Common myeloid progenitor, CD34-positive (primary cell): Measurements from ENCODE around the gene PDZD7.
A peak's percentile ranks its signal among the peaks of the same experiment; 100 is the strongest.

ENCODE experiments used
- CTCF ChIA-PET: fragments of 350-600 bp; sonication (Branson Sonifier 250); formaldehyde crosslinking; loops from one replicate; lab custom pipeline; 2021; ENCODE audit warnings: antibody characterized with exemption; lab: Charles Lee
- POLR2A ChIA-PET: fragments of 350-600 bp; sonication (Branson Sonifier 250); formaldehyde crosslinking; loops from one replicate; lab custom pipeline; 2021; ENCODE audit warnings: antibody characterized with exemption; lab: Charles Lee
- DNase-seq, 3 donors: peaks; one replicate each; pipeline versions ENCODE4 v3.0.0 to v3.0.0-alpha.2; 2013
- H3K27ac ChIP-seq, 2 experiments: 1 replicate in 1 of 2; 2 replicates in 1 of 2; pipeline ENCODE4 v1.7.0; 2013; ENCODE audit warnings: inconsistent platforms in 2 of 2, low read length in 2 of 2, mild to moderate bottlenecking in 2 of 2, low read depth in 1 of 2, moderate library complexity in 1 of 2; ENCODE audit not compliant: severe bottlenecking in 2 of 2, insufficient read depth in 1 of 2, poor library complexity in 1 of 2
- H3K27me3 ChIP-seq, 5 experiments: replicated peaks in 2 of 5; 1 replicate in 3 of 5; 2 replicates in 2 of 5; pipeline versions ENCODE4 v1.6.1 to v1.7.0; 2013; ENCODE audit warnings: low read length in 4 of 5, mild to moderate bottlenecking in 2 of 5, moderate library complexity in 2 of 5, inconsistent platforms in 1 of 5; ENCODE audit not compliant: insufficient read depth in 5 of 5, control insufficient read depth in 4 of 5
- H3K36me3 ChIP-seq, 4 experiments: 1 replicate in 2 of 4; 2 replicates in 2 of 4; pipeline versions ENCODE4 v1.6.1 to v1.7.0; 2013; ENCODE audit warnings: low read length in 3 of 4, control low read depth in 1 of 4, mild to moderate bottlenecking in 1 of 4; ENCODE audit not compliant: control insufficient read depth in 4 of 4, insufficient read depth in 4 of 4
- H3K4me1 ChIP-seq, 4 experiments: 1 replicate in 3 of 4; 2 replicates in 1 of 4; pipeline versions ENCODE4 v1.6.1 to v1.7.1; 2013; ENCODE audit warnings: low read length in 3 of 4, mild to moderate bottlenecking in 3 of 4, control low read depth in 1 of 4, inconsistent platforms in 1 of 4, moderate library complexity in 1 of 4; ENCODE audit not compliant: control insufficient read depth in 4 of 4, insufficient read depth in 4 of 4; ENCODE audit errors: control extremely low read depth in 1 of 4
- H3K4me3 ChIP-seq, 7 experiments: 1 replicate in 4 of 7; 2 replicates in 3 of 7; pipeline versions ENCODE4 v1.5.1 to v1.7.0; 2013; ENCODE audit warnings: mild to moderate bottlenecking in 7 of 7, low read length in 6 of 7, moderate library complexity in 6 of 7, inconsistent platforms in 2 of 7, low read depth in 2 of 7, control low read depth in 1 of 7; ENCODE audit not compliant: insufficient read depth in 4 of 7, control insufficient read depth in 1 of 7; ENCODE audit errors: extremely low read depth in 1 of 7
- H3K9me3 ChIP-seq, 5 experiments: 1 replicate in 4 of 5; 2 replicates in 1 of 5; pipeline versions ENCODE4 v1.6.1 to v1.7.1; 2013; ENCODE audit warnings: low read length in 4 of 5, mild to moderate bottlenecking in 2 of 5, inconsistent platforms in 1 of 5, low read depth in 1 of 5, moderate library complexity in 1 of 5; ENCODE audit not compliant: control insufficient read depth in 4 of 5, insufficient read depth in 2 of 5; ENCODE audit errors: control extremely low read depth in 1 of 5
- WGBS: methylation state at CpG from one replicate; pipeline ENCODE4 v1.1.5; 2013; ENCODE audit not compliant: insufficient coverage; 5-methylcytosine and 5-hydroxymethylcytosine counted together

Gene PDZD7

DNA sequence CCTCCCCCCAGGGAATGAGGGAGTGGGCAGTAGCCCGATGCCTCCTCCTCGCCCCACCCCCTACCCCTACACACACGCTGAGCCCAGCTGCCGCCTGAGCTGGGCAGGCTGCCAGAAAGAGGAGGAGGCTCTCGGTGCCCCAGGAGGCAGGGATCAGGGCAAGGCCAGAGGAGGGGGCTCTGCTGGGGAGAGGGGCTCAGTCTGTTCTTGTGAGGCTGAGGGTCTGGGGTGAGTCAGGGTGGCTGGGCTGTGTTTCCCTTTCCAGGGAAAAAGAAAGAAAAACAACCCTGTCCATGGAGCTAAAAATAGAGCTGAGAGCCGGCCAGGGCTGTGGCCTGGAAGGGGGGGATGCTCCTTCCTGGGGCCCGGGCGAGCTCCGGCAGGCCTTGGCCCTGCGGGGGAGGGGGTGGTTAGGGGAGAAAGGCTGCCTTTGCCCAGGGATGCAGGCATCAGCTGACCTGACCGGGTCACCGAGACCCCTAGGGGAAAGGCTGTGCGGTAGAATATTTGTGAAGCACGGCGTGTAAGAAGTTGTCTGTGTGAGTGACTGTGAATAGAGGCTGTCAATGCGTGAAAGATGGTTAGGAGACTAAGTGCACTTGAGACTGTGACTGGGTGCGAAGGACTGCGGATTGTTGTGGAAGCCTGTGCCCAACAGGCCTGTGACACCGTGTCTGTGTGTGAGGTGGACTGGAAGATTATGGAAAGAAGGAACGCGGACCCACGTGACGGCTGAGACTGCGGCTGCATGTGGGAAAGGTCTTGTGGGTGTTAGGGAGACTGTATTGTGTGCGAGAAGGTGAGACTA is 32.5 kb downstream of the PDZD7 start:
- DNase-seq = peak in 2 of 3 donors; percentile 72 to 75
- peak overlapping the region; percentile 76 to 93 (median 84) for H3K4me3 ChIP-seq
- peak overlapping the region; percentile 25 to 90 for H3K27ac ChIP-seq
- peaks cover 2 to 35% (median 17%) of the 10 kb centered on the region in 4 experiments for H3K36me3 ChIP-seq
- POLR2A ChIA-PET = interaction anchor here (0.6 to 1.7 kb wide), 6 partner anchors 11 to 462 kb away, joined by 3 to 7 read pairs (median 3); partner anchors contain the start of genes MRPL43, PDZD7, SFXN3 and TWNK
- no peaks in the 10 kb centered on the region for H3K9me3 ChIP-seq
- CTCF ChIA-PET = interaction anchor here (0.7 to 23.7 kb wide), 15 partner anchors 11 to 53 kb away, joined by 3 to 311 read pairs (median 4); partner anchors contain the start of genes MRPL43, PDZD7, SFXN3 and TWNK
- H3K4me1 ChIP-seq = peaks cover 0 to 60% (median 50%) of the 10 kb centered on the region in 4 experiments
- H3K27me3 ChIP-seq = no peaks in the 10 kb centered on the region
- 2% methylated on average over 17 of the region's 25 CpGs for WGBS

DNA sequence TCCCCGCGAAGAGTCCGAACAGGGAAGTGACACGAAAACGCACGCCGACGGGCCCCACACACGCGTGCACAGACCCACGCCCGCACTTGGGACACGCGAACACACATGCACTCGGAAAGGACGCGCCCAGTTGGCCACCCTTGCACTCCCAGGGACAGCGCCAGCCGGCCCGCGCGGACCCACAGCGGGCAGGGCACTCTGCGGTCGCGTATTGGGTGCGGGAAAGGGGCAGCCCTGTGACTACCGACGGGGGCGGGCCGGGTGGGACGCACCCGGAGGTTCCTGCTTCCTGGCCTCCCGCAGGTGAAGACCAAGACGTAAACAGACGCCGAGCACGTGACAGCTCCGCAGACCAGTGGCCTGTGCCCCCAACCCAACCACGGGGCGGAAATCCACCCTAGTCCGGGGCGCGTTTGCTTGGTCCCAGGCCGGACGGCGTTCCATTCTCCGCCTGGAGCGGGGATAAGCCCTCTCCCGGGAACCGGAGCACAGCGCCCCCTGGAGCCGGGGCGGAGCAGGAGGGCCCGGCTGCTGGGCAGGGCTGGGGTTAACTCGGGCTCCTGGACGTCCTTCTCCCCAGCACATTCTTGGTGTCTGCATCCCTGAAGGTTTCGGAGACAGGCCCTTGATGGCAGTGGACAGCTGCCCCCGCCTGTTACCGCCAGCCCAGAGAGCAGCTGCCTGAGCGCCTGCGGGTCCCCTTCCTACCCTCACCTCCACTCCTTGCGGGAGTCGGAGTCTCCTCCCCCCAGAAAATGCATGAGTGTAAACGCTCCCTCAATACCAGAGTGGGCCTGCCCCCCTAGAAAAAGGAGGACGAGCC is 33.4 kb downstream of the PDZD7 start:
- peaks cover 5 to 33% (median 15%) of the 10 kb centered on the region in 4 experiments for H3K36me3 ChIP-seq
- DNase-seq = peak; percentile 58 to 68 (median 64)
- H3K4me3 ChIP-seq = peak overlapping the region; percentile 76 to 93 (median 84)
- no peaks in the 10 kb centered on the region for H3K9me3 ChIP-seq
- H3K27ac ChIP-seq = peak overlapping the region in 1 of 2 experiments; percentile 90
- no peaks in the 10 kb centered on the region for H3K27me3 ChIP-seq
- ChIA-PET CTCF (interaction anchor here (0.7 to 23.7 kb wide), 16 partner anchors 10 to 54 kb away, joined by 3 to 311 read pairs (median 4); partner anchors contain the start of genes MRPL43, PDZD7, SFXN3 and TWNK), POLR2A (interaction anchor here (0.5 to 1.7 kb wide), 5 partner anchors 34 to 461 kb away, joined by 3 to 7 read pairs (median 3); partner anchors contain the start of genes PDZD7 and SFXN3)
- peaks cover 0 to 60% (median 50%) of the 10 kb centered on the region in 4 experiments for H3K4me1 ChIP-seq
- under 1% methylated on average over 59 of the region's 66 CpGs for WGBS

DNA sequence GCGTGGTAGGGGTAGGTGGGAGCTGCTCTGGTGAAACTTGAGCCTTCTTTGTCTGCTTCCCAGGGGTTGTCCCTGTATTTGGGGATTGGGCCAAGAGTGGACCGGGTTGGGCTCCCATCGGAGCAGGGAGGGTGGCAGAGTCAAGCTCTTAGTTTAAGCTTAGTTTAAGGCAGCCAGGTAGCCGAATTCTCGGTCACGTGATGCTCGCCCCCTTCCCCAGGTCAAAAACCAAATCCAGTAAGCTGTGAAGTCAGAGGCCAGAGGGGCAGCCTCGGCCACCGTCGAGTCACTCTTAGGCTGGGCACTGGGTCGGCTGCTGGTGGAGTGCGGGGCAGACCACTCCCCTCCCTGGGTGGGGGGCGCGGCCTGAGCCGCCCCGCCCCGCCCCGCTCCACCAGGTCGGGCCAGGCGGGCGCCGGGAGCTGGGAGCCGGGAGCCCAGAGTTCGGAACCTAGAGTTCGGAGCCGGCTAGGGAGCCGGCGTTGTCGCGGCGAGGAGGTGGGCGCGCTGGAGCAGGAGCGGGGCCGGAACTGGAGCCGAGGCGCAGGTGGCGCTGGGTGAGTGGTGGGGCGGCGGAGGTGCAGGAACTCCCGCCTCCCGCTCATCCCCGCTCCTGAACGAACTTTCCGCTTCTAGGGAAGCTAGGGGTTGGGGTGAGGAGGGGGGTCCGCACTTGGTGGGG is 34.1 kb downstream of the PDZD7 start:
- Histone ChIP-seq H3K9me3 (no peaks in the 10 kb centered on the region), H3K4me1 (peaks cover 0 to 53% (median 44%) of the 10 kb centered on the region in 4 experiments), H3K36me3 (peaks cover 5 to 29% (median 14%) of the 10 kb centered on the region in 4 experiments), H3K27ac (peak overlapping the region; percentile 15 to 90), H3K27me3 (no peaks in the 10 kb centered on the region), H3K4me3 (peak overlapping the region; percentile 76 to 93 (median 84))
- WGBS = 3% methylated on average over 29 of the region's 46 CpGs
- POLR2A ChIA-PET = interaction anchor here (0.5 to 1.7 kb wide), 2 partner anchors 35 to 363 kb away, joined by 3 to 7 read pairs; partner anchors contain the start of genes PDZD7 and SFXN3
- DNase-seq = no peak
- CTCF ChIA-PET = interaction anchor here (1.0 to 23.7 kb wide), 9 partner anchors 9 to 55 kb away, joined by 3 to 311 read pairs (median 4); partner anchors contain the start of genes MRPL43 and TWNK

DNA sequence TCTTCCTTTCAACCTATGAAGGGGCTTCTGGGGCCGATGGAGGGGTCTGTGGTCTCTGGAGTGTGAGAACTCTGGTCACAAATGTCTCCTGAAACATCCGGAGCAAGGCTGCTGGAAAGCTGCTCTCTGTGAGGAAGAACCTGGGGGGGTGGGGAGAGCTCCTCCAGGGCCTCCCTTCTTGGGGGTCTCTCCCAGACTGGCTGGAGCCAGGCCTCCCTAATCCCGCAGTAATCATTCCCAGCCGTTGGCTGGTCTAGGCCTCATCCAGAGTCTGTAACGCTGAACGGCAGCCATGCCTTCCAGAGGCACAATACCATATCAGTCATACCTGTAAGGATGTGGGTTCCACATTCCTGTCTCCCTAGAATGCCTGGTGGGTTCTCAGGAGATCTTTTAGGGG is 35.7 kb downstream of the PDZD7 start:
- no peaks in the 10 kb centered on the region for H3K9me3 ChIP-seq
- H3K27ac ChIP-seq = no peak overlapping the region
- ChIA-PET CTCF (interaction anchor here (1.3 to 23.7 kb wide), 5 partner anchors 8 to 48 kb away, joined by 3 to 311 read pairs (median 44); partner anchors contain the start of genes MRPL43 and TWNK), POLR2A (no interaction called here)
- no peaks in the 10 kb centered on the region for H3K27me3 ChIP-seq
- H3K36me3 ChIP-seq = peaks cover 16 to 42% (median 27%) of the 10 kb centered on the region in 4 experiments
- WGBS = 93% methylated on average over 4 of the region's 6 CpGs
- peaks cover 0 to 37% (median 28%) of the 10 kb centered on the region in 4 experiments for H3K4me1 ChIP-seq
- H3K4me3 ChIP-seq = no peak overlapping the region
- DNase-seq = no peak

DNA sequence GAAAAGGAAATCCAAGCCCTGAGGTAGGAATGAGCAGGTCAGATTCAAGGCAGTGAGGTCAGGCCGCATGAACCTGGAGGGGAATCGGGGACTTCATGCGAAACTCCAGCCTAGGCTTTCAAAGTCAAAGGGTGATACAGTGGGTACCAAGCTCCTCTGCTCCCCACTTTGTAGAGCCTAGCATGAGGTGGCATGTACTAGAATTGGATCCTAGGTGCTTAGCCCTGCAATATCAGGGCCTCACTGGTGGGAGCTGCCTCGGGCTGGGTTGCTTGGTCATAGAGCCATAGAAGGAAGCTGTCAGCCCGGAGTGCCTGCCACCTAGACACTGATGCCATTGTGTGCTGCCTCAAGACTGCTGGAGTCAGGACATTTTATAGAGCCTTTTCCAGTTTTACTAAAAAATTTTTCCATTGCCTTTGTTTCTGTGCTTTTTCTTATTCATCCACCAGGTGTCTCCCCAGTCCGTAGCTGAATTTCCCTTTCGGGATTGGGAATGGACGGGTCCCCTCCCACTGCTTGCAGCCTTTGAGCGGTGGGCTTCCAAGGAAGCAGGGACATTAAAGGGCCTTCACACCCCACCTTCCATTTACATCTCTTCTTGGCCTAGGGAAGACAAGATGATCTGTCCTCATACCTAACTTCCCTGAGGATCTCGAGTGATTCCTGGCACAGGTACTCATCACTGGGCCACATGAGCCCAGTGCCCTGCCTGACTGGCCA is 36.8 kb downstream of the PDZD7 start:
- Histone ChIP-seq H3K4me3 (no peak overlapping the region), H3K4me1 (peaks cover 0 to 42% (median 28%) of the 10 kb centered on the region in 4 experiments), H3K36me3 (peaks cover 16 to 51% (median 36%) of the 10 kb centered on the region in 4 experiments), H3K27me3 (no peaks in the 10 kb centered on the region), H3K9me3 (no peaks in the 10 kb centered on the region), H3K27ac (no peak overlapping the region)
- WGBS = 74% methylated on average over 7 of the region's 10 CpGs
- ChIA-PET POLR2A (no interaction called here), CTCF (interaction anchor here (1.0 to 23.7 kb wide), 8 partner anchors 10 to 58 kb away, joined by 3 to 311 read pairs (median 4); no protein-coding TSS in a partner anchor)
- no peak for DNase-seq
